ENCODE measurements around the gene CTDSP1.

The CTDSP1 gene

DNA sequence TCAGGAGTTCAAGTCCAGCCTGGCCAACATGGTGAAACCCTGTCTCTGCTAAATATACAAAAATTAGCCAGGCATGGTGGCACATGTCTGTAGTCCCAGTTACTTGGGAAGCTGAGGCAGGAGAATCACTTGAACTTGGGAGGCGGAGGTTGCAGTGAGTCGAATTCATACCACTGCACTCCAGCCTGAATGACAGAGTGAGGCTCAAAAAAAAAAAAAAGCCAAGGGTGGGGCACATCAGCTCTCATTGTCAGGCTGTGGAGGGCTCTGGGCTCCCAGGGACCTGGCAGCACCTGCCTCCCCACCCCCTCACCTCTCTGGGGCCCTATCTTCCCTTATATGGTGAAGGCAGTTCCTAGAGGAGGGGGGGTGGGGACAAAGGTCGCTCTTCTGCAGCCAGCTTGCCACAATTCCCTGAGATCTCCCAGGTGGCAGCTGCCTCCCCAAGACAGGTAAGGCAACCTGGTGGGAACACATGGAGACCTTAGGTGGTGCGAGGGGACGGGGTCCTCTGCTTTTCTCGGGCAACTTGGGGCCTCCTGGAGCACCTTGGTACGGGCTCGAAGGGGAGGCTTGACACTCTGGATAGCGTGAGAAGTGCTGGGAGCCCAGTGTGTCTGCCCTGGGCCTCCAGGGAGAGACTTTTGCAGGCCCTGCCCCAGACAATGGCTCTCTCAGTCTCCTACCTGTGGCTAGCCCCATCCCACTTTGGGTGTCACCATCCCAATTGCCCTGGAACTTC, 19.2 kb downstream of the CTDSP1 start, which contains the start of gene VIL1:
TSS of gene VIL1 (plus strand) at position 407 of the 742 bp plus-strand sequence. CDS start 4,656 bp downstream, outside the sequence.
- TF ChIP-seq, protein P1, sequence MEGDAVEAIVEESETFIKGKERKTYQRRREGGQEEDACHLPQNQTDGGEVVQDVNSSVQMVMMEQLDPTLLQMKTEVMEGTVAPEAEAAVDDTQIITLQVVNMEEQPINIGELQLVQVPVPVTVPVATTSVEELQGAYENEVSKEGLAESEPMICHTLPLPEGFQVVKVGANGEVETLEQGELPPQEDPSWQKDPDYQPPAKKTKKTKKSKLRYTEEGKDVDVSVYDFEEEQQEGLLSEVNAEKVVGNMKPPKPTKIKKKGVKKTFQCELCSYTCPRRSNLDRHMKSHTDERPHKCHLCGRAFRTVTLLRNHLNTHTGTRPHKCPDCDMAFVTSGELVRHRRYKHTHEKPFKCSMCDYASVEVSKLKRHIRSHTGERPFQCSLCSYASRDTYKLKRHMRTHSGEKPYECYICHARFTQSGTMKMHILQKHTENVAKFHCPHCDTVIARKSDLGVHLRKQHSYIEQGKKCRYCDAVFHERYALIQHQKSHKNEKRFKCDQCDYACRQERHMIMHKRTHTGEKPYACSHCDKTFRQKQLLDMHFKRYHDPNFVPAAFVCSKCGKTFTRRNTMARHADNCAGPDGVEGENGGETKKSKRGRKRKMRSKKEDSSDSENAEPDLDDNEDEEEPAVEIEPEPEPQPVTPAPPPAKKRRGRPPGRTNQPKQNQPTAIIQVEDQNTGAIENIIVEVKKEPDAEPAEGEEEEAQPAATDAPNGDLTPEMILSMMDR (IDR thresholded peaks at IDR 0.05; ENCODE audit: control extremely low read depth, extremely low read depth, low read depth, missing control alignments), result no peak
- no peak for DNase-seq (ENCODE audit: extremely low spot score)
- ChIA-PET POLR2A (no interaction called here), CTCF (interaction anchor here (0.7 kb wide), 1 partner anchor 21 kb away, joined by 3 read pairs; no protein-coding TSS in a partner anchor)

DNA sequence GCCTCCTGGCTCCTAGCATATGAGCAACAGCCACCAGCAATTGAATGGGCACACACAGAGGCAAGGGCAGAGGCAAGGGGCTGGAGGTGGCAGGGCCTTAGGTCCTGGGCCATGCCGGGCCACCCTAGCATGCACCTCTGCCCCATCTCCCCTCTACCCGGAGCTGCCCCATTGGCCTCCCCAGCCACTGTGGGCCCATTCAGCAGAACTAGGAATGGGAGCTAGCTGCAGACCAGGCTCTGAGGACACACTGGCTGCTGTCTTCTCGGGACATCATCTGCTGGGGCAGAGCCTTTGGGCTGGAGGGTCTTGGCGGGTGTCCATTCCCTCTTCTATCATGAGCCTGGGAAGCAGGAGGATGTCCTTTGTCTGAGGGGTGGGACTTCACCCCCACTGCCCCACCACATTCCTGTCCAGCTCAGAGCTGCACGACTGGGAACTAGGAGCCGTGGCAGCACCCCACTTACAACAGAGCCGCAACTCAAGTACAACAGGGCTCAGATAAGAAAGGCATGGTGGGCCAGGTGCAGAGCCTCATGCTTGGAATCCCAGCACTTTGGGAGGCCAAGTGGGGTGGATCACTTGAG, 20.1 kb downstream of the CTDSP1 start:
- ChIA-PET CTCF (no interaction called here), POLR2A (no interaction called here)
- TF ChIP-seq, protein P1 (IDR thresholded peaks at IDR 0.05; ENCODE audit: control extremely low read depth, extremely low read depth, low read depth, missing control alignments), result no peak
- DNase-seq (ENCODE audit: extremely low spot score), result no peak

DNA sequence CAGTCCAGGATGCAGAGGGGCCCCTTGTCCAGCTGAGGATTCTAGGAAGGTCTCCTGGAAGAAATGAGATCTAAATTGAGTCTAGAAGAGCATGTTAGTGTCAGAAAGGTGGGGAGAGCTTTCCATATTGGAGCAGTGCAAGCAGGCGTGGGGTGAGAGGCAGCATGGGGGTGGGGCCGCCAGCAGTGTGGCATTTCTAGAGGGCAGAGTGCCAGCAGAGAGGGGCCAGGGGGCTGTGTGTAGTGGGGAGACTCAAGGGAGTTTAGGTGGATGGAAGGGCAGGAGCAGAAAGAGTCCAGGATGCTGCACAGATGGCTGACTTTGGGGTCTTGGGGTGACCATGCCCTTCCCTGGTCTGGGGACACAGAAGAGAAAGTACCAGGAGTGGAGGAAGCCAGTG, 21.4 kb downstream of the CTDSP1 start:
- CTCF ChIA-PET, result interaction anchor here (1.0 to 1.7 kb wide), 2 partner anchors 14 to 341 kb away, joined by 3 to 7 read pairs; no protein-coding TSS in a partner anchor
- DNase-seq (ENCODE audit: extremely low spot score), result no peak
- POLR2A ChIA-PET, result no interaction called here
- TF ChIP-seq, protein P1 (IDR thresholded peaks at IDR 0.05; ENCODE audit: control extremely low read depth, extremely low read depth, low read depth, missing control alignments), result no peak

DNA sequence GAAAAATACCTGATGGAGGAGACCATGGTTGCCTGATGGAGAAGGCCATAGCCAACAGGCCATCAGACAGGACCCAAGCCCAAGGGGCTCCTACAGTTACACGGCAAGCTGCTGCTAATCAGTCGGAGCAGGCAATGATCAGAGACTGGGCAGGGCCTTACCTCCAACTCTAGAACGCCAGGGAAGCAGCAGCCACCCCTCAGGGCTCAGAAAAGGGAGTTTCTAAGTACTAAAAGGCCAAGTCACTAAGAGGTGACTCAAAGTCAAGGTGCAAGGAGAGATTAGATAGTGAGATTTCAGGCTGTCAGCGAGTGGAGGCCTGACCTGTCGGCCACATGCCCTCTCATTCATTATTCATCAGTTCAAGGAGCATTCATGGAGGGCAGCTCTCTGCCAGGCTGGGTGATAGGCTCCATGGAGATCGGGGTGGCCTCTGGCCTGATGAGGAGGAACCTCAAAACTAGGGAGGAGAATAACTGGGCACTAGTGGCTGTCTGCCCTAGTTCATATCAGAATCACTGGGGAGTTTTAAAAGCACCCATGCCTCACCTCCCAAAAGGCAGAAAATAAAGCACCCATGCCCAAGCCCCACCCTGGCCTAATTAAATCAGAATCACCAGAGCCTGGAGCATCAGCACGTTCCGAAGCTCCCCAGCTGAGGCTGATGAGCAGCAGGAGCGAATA, 22.9 kb downstream of the CTDSP1 start:
- TF ChIP-seq, protein P1 (IDR thresholded peaks at IDR 0.05; ENCODE audit: control extremely low read depth, extremely low read depth, low read depth, missing control alignments), result no peak
- ChIA-PET POLR2A (no interaction called here), CTCF (no interaction called here)
- DNase-seq (ENCODE audit: extremely low spot score), result no peak

DNA sequence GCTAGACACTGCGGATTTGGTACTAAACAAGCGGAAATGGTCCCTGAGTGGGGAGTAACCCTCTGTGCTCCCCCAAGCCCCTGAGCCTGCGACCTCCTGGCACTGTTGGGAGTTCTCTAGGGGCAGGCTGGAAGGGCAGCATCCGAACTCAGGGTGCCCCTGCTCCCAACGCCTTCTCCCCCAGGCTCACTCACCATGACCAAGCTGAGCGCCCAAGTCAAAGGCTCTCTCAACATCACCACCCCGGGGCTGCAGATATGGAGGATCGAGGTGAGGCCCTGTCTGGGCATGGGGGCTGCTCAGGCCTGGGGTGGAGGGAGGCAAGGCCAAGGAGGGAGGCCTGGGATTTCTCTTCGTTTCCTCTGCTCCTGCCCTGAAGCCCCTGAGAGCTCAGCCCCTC, 23.9 kb downstream of the CTDSP1 start:
- DNase-seq (ENCODE audit: extremely low spot score), result no peak
- ChIA-PET CTCF (no interaction called here), POLR2A (no interaction called here)
- TF ChIP-seq, protein P1 (IDR thresholded peaks at IDR 0.05; ENCODE audit: control extremely low read depth, extremely low read depth, low read depth, missing control alignments), result no peak

DNA sequence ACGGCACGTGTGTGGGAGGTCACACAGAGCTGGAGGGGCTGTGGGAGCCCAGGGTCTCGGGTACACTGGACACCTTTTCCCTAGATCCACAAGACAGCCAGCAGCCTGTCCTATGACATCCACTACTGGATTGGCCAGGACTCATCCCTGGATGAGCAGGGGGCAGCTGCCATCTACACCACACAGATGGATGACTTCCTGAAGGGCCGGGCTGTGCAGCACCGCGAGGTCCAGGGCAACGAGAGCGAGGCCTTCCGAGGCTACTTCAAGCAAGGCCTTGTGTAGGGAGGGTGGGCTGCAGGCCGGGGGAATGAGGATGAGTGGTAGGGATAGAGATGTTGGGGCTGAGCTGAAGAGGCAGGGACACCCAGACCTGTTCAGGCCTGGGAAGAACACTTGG, 25.9 kb downstream of the CTDSP1 start:
- ChIA-PET POLR2A (no interaction called here), CTCF (interaction anchor here (0.7 to 1.1 kb wide), 2 partner anchors 8 to 15 kb away, joined by 3 read pairs; no protein-coding TSS in a partner anchor)
- DNase-seq (ENCODE audit: extremely low spot score), result no peak
- TF ChIP-seq, protein P1 (IDR thresholded peaks at IDR 0.05; ENCODE audit: control extremely low read depth, extremely low read depth, low read depth, missing control alignments), result no peak

All from GM10248 (cell line).